HepG2 (cell line): Measurements from ENCODE around the gene ENDOG. TPM values are rescaled to one million over a fixed set of nuclear protein-coding genes. Genes with fewer than 3 reads are reported as not detected.

Source experiments
- AHR ChIP-seq: IDR thresholded peaks from 2 replicates; pipeline ENCODE4 v1.6.1; 2018; ENCODE audit warnings: missing genetic modification reagents, missing compliant biosample characterization
- BCL3 ChIP-seq: sonication (generic); formaldehyde crosslinking; IDR thresholded peaks from 2 replicates; pipeline ENCODE4 v1.5.1; 2020; ENCODE audit warnings: mild to moderate bottlenecking, missing genetic modification reagents, moderate library complexity
- CCDC6 ChIP-seq: sonication (generic); formaldehyde crosslinking; IDR thresholded peaks from 2 replicates; pipeline ENCODE4 v1.8.1; 2022; ENCODE audit warnings: mild to moderate bottlenecking, missing genetic modification reagents, moderate library complexity
- CHD2 ChIP-seq: IDR thresholded peaks from 2 replicates; pipeline ENCODE4 v1.6.1; 2011; ENCODE audit warnings: low read depth, low read length, improper control_type of control experiment
- ETV6 ChIP-seq: sonication (generic); formaldehyde crosslinking; conservative IDR thresholded peaks from 2 replicates; pipeline ENCODE4 v1.4.0; 2020; ENCODE audit warnings: missing genetic modification reagents
- HIC2 ChIP-seq: sonication (generic); formaldehyde crosslinking; IDR thresholded peaks from 2 replicates; pipeline ENCODE4 v1.9.0; 2022; ENCODE audit warnings: low read depth, missing genetic modification reagents
- MED1 ChIP-seq: sonication (generic); formaldehyde crosslinking; IDR thresholded peaks from 2 replicates; pipeline ENCODE4 v1.4.0; 2020; ENCODE audit warnings: missing genetic modification reagents
- NFATC3 ChIP-seq: sonication (generic); formaldehyde crosslinking; IDR thresholded peaks from 2 replicates; pipeline ENCODE4 v1.5.1; 2020; ENCODE audit warnings: mild to moderate bottlenecking, missing genetic modification reagents
- NFE2 ChIP-seq: sonication (generic); formaldehyde crosslinking; IDR thresholded peaks from 2 replicates; pipeline ENCODE4 v1.4.0; 2020; ENCODE audit warnings: missing genetic modification reagents
- NRL ChIP-seq: sonication (generic); formaldehyde crosslinking; IDR thresholded peaks from 2 replicates; pipeline ENCODE4 v1.5.0; 2020; ENCODE audit warnings: missing genetic modification reagents, mild to moderate bottlenecking, moderate library complexity, borderline replicate concordance
- PAWR ChIP-seq: sonication (generic); formaldehyde crosslinking; IDR thresholded peaks from 2 replicates; pipeline ENCODE4 v1.4.0; 2020; ENCODE audit warnings: missing genetic modification reagents, mild to moderate bottlenecking, borderline replicate concordance
- ZNF333 ChIP-seq: sonication (generic); formaldehyde crosslinking; IDR thresholded peaks from 2 replicates; pipeline ENCODE4 v1.4.0; 2020; ENCODE audit warnings: mild to moderate bottlenecking, missing genetic modification reagents, borderline replicate concordance
- ZNF484 ChIP-seq: sonication (generic); formaldehyde crosslinking; IDR thresholded peaks from 2 replicates; pipeline ENCODE4 v1.5.1; 2020; ENCODE audit warnings: mild to moderate bottlenecking, low read depth, missing genetic modification reagents, borderline replicate concordance
- ZNF556 ChIP-seq: sonication (generic); formaldehyde crosslinking; IDR thresholded peaks from 2 replicates; pipeline ENCODE4 v1.4.0; 2020; ENCODE audit warnings: mild to moderate bottlenecking, missing genetic modification reagents, borderline replicate concordance
- ZNF724P ChIP-seq: sonication (generic); formaldehyde crosslinking; IDR thresholded peaks from 2 replicates; pipeline ENCODE4 v1.8.0; 2022; ENCODE audit warnings: missing genetic modification reagents, borderline replicate concordance
- ZNF747 ChIP-seq: sonication (generic); formaldehyde crosslinking; IDR thresholded peaks from 2 replicates; pipeline ENCODE4 v1.8.1; 2023; ENCODE audit warnings: missing genetic modification reagents, mild to moderate bottlenecking, borderline replicate concordance
- ZNF768 ChIP-seq: sonication (generic); formaldehyde crosslinking; IDR thresholded peaks from 2 replicates; pipeline ENCODE4 v1.4.0; 2020; ENCODE audit warnings: missing genetic modification reagents
- polyA plus RNA-seq, 8 experiments: library from polyadenylated mRNA; depleted of rRNA in 3 of 8; stranded (reverse) in 7 of 8; unstranded in 1 of 8; fragments of >200 nt; fragmentation: Illumina TruSeq in 4 of 8; extraction: Trizol in 4 of 8; gene quantifications; 2 replicates each; pipeline versions ENCODE4 v1.2.1 to v1.2.3, GENCODE V29; 2011 to 2016; ENCODE audit warnings: low read depth in 4 of 8, missing spikeins in 1 of 8, mixed read lengths in 1 of 8; ENCODE audit not compliant: insufficient read depth in 1 of 8
- total RNA-seq, 5 experiments: library from RNA; depleted of rRNA; stranded (reverse); fragments of >200 nt; fragmentation: Illumina TruSeq; extraction: Trizol; gene quantifications; 2 replicates each; pipeline ENCODE4 v1.2.3, GENCODE V29; 2016; ENCODE audit warnings: low read depth in 1 of 5
- TF ChIP-seq, protein P1 (sequence below): sonication (generic); formaldehyde crosslinking; IDR thresholded peaks from 2 replicates; pipeline ENCODE4 v1.4.0; 2020; ENCODE audit warnings: missing genetic modification reagents, mild to moderate bottlenecking, borderline replicate concordance
- TF ChIP-seq, protein P2 (sequence below): sonication (generic); formaldehyde crosslinking; IDR thresholded peaks from 2 replicates; pipeline ENCODE4 v1.8.1; 2023; ENCODE audit warnings: missing genetic modification reagents, inconsistent platforms, borderline replicate concordance
- TF ChIP-seq, protein P3 (sequence below): sonication (generic); formaldehyde crosslinking; IDR thresholded peaks from 2 replicates; pipeline ENCODE4 v1.4.0; 2020; ENCODE audit warnings: missing genetic modification reagents

ENDOG gene
- total and polyA plus RNA-seq, 2 of the 13 experiments (the other 11 are each of a cell fraction or from before 2014, with no cell fraction given) = 26.3 to 28.8 TPM

DNA sequence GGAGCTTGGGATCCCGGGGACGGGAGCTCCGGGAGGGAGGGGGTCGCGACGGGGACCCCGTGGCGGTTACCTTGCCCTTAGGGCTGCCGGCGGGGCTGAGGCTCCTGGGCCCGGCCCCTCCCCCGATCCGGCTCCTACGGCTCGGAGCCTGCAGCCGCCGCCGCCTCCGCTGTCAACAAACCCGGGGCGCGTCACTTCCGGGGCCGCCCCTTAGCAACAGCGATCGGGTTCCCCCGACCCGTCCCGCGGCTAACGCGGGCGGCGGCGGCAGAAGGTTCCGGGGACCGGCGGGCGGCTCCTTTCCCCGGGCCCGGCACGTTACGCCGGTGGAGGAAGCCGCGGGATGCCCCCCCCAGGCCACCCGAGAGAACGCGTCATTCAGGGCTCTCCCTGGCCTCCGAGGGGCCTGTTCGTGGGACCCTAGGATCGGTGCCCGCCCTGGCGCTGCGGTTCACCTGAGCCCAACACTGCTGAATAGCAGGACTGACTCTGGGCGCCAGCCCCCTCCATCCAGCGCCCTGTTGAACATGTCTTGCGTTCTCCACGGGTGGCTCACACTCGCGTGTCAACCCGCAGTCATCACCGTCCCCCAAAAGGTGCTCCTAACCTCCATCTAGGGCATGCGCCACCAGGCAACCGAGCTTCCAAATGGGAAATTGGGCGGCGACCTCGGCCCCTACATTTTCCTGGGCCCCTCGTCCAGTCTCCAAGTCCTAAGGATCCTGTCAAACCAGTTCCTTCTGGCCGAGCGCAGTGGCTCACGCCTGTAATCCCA, 46.4 kb upstream of the ENDOG start, which contains the start of gene ZER1 (continued):
- TF ChIP-seq, protein P1, sequence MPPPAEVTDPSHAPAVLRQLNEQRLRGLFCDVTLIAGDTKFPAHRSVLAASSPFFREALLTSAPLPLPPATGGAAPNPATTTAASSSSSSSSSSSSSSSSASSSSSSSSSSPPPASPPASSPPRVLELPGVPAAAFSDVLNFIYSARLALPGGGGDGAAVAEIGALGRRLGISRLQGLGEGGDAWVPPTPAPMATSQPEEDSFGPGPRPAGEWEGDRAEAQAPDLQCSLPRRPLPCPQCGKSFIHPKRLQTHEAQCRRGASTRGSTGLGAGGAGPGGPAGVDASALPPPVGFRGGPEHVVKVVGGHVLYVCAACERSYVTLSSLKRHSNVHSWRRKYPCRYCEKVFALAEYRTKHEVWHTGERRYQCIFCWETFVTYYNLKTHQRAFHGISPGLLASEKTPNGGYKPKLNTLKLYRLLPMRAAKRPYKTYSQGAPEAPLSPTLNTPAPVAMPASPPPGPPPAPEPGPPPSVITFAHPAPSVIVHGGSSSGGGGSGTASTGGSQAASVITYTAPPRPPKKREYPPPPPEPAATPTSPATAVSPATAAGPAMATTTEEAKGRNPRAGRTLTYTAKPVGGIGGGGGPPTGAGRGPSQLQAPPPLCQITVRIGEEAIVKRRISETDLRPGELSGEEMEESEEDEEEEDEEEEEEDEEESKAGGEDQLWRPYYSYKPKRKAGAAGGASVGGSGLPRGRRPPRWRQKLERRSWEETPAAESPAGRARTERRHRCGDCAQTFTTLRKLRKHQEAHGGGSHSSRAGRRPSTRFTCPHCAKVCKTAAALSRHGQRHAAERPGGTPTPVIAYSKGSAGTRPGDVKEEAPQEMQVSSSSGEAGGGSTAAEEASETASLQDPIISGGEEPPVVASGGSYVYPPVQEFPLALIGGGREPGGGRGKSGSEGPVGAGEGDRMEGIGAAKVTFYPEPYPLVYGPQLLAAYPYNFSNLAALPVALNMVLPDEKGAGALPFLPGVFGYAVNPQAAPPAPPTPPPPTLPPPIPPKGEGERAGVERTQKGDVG (CRISPR knock-in tag) = no peak
- no peak for TF ChIP-seq HIC2 (CRISPR knock-in tag)
- TF ChIP-seq ZNF768 (CRISPR knock-in tag) = peak; percentile 79
- TF ChIP-seq ZNF747 = no peak
- TF ChIP-seq, protein P2, sequence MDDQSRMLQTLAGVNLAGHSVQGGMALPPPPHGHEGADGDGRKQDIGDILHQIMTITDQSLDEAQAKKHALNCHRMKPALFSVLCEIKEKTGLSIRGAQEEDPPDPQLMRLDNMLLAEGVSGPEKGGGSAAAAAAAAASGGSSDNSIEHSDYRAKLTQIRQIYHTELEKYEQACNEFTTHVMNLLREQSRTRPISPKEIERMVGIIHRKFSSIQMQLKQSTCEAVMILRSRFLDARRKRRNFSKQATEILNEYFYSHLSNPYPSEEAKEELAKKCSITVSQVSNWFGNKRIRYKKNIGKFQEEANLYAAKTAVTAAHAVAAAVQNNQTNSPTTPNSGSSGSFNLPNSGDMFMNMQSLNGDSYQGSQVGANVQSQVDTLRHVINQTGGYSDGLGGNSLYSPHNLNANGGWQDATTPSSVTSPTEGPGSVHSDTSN (CRISPR knock-in tag) = no peak
- TF ChIP-seq NFATC3 = peak; percentile 74; the same call in 1 of the 2 replicates
- TF ChIP-seq NRL = peak; percentile 77; the same call in 1 of the 2 replicates
- TF ChIP-seq, protein P3, sequence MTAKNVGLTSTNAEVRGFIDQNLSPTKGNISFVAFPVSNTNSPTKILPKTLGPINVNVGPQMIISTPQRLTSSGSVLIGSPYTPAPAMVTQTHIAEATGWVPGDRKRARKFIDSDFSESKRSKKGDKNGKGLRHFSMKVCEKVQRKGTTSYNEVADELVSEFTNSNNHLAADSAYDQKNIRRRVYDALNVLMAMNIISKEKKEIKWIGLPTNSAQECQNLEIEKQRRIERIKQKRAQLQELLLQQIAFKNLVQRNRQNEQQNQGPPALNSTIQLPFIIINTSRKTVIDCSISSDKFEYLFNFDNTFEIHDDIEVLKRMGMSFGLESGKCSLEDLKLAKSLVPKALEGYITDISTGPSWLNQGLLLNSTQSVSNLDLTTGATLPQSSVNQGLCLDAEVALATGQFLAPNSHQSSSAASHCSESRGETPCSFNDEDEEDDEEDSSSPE (CRISPR knock-in tag) = peak; percentile 76
- TF ChIP-seq ETV6 = peak; percentile 74; the same call in 1 of the 2 replicates
- TF ChIP-seq MED1 (CRISPR knock-in tag) = peak; percentile 70
- no peak for TF ChIP-seq ZNF333 (CRISPR knock-in tag)
- peak; percentile 49; the same call in 1 of the 2 replicates for TF ChIP-seq ZNF556 (CRISPR knock-in tag)
- peak; percentile 92 for TF ChIP-seq BCL3
- TF ChIP-seq CCDC6 (CRISPR knock-in tag) = peak; percentile 89
- no peak for TF ChIP-seq CHD2
- TF ChIP-seq ZNF724P = 0 out of 2 replicates have a peak, but pooled peaks have one; percentile 28
- no peak for TF ChIP-seq NFE2 (CRISPR knock-in tag)
- TF ChIP-seq PAWR = no peak
- 0 out of 2 replicates have a peak, but pooled peaks have one; percentile 63 for TF ChIP-seq AHR
- TF ChIP-seq ZNF484 (CRISPR knock-in tag) = no peak
